ENCODE results near the gene CCSER1.

CCSER1 gene

DNA sequence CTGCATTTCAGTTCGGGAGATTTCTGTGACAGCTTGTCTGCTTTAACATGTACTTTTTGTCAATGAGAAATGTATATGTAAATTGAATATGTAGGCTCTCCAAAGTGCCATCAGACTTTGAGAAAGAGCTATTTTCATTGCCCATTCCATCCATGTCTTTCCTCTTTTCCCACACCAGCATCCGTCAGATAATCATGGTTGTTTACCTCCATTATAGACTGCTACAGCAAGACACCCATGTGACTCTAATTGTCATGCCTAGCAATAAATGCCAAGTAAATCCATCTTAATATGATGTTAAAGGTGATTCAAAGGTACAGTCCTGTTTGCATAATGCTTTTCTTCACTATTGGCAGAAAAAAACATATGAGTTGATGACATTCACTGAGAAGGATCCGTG lies 1157.3 kb downstream of the CCSER1 start:
- no peak overlapping the region for H3K4me3 ChIP-seq (ENCODE audit: low read depth, low read length)
- TF ChIP-seq, protein P1, sequence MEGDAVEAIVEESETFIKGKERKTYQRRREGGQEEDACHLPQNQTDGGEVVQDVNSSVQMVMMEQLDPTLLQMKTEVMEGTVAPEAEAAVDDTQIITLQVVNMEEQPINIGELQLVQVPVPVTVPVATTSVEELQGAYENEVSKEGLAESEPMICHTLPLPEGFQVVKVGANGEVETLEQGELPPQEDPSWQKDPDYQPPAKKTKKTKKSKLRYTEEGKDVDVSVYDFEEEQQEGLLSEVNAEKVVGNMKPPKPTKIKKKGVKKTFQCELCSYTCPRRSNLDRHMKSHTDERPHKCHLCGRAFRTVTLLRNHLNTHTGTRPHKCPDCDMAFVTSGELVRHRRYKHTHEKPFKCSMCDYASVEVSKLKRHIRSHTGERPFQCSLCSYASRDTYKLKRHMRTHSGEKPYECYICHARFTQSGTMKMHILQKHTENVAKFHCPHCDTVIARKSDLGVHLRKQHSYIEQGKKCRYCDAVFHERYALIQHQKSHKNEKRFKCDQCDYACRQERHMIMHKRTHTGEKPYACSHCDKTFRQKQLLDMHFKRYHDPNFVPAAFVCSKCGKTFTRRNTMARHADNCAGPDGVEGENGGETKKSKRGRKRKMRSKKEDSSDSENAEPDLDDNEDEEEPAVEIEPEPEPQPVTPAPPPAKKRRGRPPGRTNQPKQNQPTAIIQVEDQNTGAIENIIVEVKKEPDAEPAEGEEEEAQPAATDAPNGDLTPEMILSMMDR (IDR thresholded peaks at IDR 0.05; ENCODE audit: low read depth, low read length, missing control alignments), result no peak
- no peak for DNase-seq (ENCODE audit: low read depth)
- in situ Hi-C loops (cut with HindIII; ENCODE audit: low sequenced_read_pairs), result no loop called here

DNA sequence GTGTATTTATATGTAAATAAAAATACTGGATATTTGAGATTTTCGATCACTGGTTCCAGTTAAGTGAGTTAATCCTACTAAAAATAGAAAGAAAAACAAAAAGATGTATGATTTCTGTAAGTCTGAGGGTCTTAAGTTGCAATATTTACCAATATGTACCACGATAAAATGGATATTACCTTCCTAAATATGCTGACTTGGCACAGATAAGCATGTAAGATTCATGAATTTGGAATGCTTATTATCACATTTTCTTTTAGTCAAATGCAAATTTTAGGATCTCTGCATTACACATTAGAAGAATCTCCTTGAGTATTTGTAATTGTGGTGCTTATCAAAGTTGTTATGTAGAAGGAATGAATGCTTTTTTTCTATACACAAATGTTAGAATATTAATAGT lies 1158.3 kb downstream of the CCSER1 start:
- TF ChIP-seq, protein P1 (IDR thresholded peaks at IDR 0.05; ENCODE audit: low read depth, low read length, missing control alignments), result no peak
- no peak overlapping the region for H3K4me3 ChIP-seq (ENCODE audit: low read depth, low read length)
- in situ Hi-C loops (cut with HindIII; ENCODE audit: low sequenced_read_pairs), result no loop called here

DNA sequence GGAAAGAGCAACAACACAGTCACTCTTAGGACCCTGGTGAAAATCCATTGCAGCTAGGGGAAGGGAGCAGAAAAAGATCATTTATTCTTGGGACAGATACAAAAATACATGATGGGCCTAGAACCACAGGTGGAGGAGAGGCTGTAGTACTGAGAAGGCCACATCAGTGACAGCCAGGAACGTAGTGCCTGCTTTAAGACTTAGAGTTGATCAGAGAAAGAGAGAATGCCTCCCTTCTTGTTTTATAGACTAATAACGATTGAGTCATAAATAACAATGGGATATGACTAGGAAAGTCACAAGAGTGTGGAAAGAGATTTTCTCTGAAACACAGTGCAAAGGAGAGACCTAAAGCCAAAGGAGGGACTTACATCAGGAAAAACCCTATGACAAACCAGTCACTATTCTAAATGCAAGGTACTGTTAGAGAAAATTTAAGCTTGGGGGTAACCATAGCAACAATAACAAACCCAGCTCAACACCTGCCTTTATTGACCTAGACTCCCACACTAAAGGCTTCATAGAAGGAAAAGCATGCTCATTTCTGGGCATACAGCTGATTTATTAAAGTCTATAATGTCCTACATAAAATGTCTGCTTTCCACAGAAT lies 1161.6 kb downstream of the CCSER1 start:
- no peak for DNase-seq (ENCODE audit: low read depth)

More for the DNA sequence above, 1158.3 kb downstream of the CCSER1 start:
- no peak for DNase-seq (ENCODE audit: low read depth)

DNA sequence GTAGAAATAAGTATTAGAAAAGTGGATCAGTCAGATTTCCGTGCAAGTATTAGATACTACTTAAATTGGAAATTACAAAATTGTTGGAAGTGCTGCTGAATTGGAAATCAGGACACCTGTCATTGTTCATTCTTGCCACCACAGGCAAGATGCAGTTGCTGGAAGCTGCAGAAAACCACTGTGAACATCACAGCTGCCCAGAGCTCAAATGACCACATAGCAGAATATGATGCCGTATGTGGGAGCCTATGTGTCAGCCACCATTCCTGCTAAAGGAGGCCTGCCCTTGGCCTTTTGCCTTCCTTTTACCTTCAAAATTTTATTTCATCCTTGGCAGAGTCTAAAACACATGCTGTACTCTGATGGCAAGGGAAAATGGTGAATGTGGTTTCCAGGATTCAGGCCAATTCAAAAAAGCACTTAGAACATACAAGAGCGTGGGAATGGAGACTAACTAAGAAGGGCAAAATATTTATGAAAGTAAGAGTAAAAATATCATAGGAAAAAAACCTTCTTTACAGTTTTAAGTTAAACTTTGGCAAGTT lies 1171.0 kb downstream of the CCSER1 start:
- in situ Hi-C loops (cut with HindIII; ENCODE audit: low sequenced_read_pairs), result no loop called here
- TF ChIP-seq, protein P1 (IDR thresholded peaks at IDR 0.05; ENCODE audit: low read depth, low read length, missing control alignments), result no peak

More for the DNA sequence above, 1161.6 kb downstream of the CCSER1 start:
- H3K4me3 ChIP-seq (ENCODE audit: low read depth, low read length), result no peak overlapping the region
- in situ Hi-C loops (cut with HindIII; ENCODE audit: low sequenced_read_pairs), result no loop called here
- TF ChIP-seq, protein P1 (IDR thresholded peaks at IDR 0.05; ENCODE audit: low read depth, low read length, missing control alignments), result no peak

DNA sequence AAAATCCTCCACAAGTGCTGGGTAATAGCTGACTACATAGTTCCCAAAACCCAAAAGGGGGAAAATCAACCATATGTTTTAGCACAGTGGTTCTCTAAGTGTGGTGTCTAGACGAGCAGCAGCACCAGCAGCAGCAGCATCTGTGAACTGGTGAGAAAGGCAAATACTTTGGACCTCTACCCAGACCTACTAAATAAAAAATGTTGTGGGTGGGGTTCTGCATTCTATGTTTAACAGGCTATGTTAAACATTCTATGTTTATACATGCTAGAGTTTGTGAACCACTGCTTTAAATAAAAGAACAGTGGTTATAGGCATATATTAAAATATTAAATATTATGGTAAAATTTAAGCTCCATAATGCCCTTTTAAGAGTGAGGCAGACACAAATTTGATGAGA lies 1171.6 kb downstream of the CCSER1 start:
- in situ Hi-C loops (cut with HindIII; ENCODE audit: low sequenced_read_pairs), result no loop called here
- TF ChIP-seq, protein P1 (IDR thresholded peaks at IDR 0.05; ENCODE audit: low read depth, low read length, missing control alignments), result no peak
- DNase-seq (ENCODE audit: low read depth), result no peak

More for the DNA sequence above, 1171.0 kb downstream of the CCSER1 start:
- no peak overlapping the region for H3K4me3 ChIP-seq (ENCODE audit: low read depth, low read length)
- DNase-seq (ENCODE audit: low read depth), result no peak

DNA sequence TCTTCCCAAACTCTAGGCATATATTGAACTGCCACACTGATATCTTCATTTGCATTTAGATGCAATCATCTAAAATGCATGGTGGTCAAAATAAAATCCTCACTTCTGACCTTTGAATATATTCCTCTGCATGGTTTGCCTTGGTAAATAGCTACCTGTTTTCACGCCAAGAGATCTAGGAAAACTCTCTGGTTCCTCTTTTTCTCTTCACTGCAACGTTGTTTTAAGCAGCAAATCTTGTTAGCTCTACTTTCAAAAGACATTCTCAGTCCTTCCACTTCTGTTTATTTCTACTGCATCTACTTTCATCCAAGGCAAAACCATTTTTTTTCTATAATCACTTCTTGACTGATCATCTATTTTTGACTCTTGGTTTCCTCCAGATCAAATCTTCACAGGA lies 1174.9 kb downstream of the CCSER1 start:
- in situ Hi-C loops (cut with HindIII; ENCODE audit: low sequenced_read_pairs), result no loop called here
- no peak overlapping the region for H3K4me3 ChIP-seq (ENCODE audit: low read depth, low read length)
- TF ChIP-seq, protein P1 (IDR thresholded peaks at IDR 0.05; ENCODE audit: low read depth, low read length, missing control alignments), result no peak
- no peak for DNase-seq (ENCODE audit: low read depth)

More for the DNA sequence above, 1171.6 kb downstream of the CCSER1 start:
- no peak overlapping the region for H3K4me3 ChIP-seq (ENCODE audit: low read depth, low read length)
